Measurements from ENCODE around the gene LIF. TPM values are rescaled to one million over a fixed set of nuclear protein-coding genes. Genes with fewer than 3 reads are reported as not detected.
A peak's percentile ranks its signal among the peaks of the same experiment; 100 is the strongest.

Gene LIF
- total RNA-seq, 2 experiments from 2014 or later = 0.17 to 0.30 TPM

DNA sequence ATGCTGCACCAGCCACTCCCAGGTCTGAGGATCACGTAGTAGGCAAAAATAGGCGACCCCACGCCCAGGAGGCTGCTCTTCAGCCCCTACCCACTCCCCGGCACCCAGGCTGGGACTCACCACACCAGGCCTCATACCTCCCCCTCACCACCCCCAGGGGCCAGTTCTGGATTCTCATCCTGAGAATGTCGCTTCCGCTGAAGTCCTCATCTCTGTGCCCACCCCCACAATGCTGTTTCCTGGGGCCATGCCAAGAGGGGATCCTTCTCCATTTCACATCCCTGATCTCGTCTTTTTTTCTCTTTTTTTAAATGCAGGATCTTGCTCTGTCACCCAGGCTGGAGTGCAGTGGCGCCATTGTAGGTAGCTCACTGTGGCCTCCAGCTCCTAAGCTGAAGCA lies 21.8 kb upstream of the LIF start:
- H3K4me3 Mint-ChIP-seq = peak overlapping the region; percentile 95
- H3K27me3 Mint-ChIP-seq = no peaks in the 10 kb centered on the region
- H3K4me1 ChIP-seq (ENCODE audit: insufficient read depth, low read length) = peaks cover 52% of the 10 kb centered on the region
- intact Hi-C loops (cut with DNase I, micrococcal nuclease) = loop anchor here in 1 of 2 experiments (5.0 kb wide), 1 partner anchor 161 kb away; no protein-coding TSS in a partner anchor
- peaks cover 20% of the 10 kb centered on the region for H3K36me3 ChIP-seq (ENCODE audit: insufficient read depth, low read length)
- no peak for ATAC-seq (ENCODE audit: poor library complexity)
- H3K9me3 Mint-ChIP-seq = no peaks in the 10 kb centered on the region
- H3K27ac ChIP-seq (ENCODE audit: low read depth in 1 of 2, low read length in 2 of 2) = peak overlapping the region; percentile 90 to 99
- DNase-seq = no peak
- peaks cover 25% of the 10 kb centered on the region for H3K36me3 Mint-ChIP-seq (ENCODE audit: low read depth)
- POLR2A ChIA-PET = interaction anchor here (0.7 to 0.9 kb wide), 2 partner anchors 38 to 156 kb away, joined by 3 read pairs; no protein-coding TSS in a partner anchor
- peak overlapping the region; percentile 99 for H3K27ac Mint-ChIP-seq
- no peaks in the 10 kb centered on the region for H3K27me3 ChIP-seq (ENCODE audit: control insufficient read depth in 1 of 2, insufficient read depth in 2 of 2, low read length in 2 of 2)
- CTCF ChIA-PET = interaction anchor here (1.8 kb wide), 2 partner anchors 19 to 123 kb away, joined by 4 to 10 read pairs; no protein-coding TSS in a partner anchor
- no peaks in the 10 kb centered on the region for H3K9me3 ChIP-seq (ENCODE audit: control insufficient read depth in 1 of 2, insufficient read depth in 1 of 2, low read length in 2 of 2)
- H3K4me1 Mint-ChIP-seq (ENCODE audit: low read depth) = peaks cover 44% of the 10 kb centered on the region
- no peak overlapping the region for H3K4me3 ChIP-seq (ENCODE audit: low read length)
- TF ChIP-seq, protein P1, sequence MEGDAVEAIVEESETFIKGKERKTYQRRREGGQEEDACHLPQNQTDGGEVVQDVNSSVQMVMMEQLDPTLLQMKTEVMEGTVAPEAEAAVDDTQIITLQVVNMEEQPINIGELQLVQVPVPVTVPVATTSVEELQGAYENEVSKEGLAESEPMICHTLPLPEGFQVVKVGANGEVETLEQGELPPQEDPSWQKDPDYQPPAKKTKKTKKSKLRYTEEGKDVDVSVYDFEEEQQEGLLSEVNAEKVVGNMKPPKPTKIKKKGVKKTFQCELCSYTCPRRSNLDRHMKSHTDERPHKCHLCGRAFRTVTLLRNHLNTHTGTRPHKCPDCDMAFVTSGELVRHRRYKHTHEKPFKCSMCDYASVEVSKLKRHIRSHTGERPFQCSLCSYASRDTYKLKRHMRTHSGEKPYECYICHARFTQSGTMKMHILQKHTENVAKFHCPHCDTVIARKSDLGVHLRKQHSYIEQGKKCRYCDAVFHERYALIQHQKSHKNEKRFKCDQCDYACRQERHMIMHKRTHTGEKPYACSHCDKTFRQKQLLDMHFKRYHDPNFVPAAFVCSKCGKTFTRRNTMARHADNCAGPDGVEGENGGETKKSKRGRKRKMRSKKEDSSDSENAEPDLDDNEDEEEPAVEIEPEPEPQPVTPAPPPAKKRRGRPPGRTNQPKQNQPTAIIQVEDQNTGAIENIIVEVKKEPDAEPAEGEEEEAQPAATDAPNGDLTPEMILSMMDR (IDR thresholded peaks at IDR 0.05) = no peak

DNA sequence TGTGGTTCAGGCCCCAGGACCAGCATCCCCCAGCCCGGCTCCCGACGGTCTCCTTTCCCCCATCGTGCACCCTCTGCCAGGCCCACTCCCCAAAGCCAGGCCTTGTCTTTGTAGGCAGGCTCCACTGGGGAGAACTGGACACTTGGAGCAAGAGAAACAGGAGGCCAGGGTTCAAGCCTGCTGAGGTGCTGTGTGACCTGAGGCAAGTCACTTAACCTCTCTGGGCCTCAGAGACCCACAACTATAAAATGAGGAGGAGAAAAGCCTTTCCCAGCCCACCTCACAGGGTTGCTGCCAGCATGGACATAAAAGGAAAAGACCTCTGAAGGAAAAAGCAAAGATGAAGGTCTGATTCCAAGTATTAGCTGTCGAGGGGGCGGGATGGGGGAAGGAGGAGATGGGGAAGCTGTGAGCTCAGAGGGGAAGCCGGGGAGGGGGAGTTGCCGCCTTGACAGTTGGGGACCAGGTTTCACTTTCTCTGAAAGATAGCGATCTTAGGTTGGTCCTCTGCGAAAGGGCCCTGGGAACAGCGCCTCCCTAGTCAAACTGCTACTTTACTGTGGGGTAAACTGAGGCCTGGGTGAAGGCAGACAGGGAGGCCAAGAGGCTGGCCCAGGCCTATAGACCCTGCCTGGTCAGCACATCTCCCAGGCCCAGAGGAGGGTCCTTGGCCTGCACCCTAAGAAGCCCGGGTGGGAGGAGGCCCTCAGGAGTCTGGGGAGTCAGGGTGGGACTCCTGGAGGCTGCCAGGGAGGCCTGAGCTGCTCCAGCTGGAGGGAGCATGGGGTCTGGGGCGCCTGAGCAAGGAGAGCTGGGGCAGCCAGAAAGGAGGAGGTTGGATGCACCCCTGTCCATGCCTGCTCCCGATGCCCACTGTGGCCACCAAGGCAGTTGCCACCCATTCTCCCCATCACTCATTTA lies 21.1 kb upstream of the LIF start:
- Mint-ChIP-seq H3K9me3 (no peaks in the 10 kb centered on the region), H3K27me3 (no peaks in the 10 kb centered on the region), H3K4me3 (peak overlapping the region; percentile 95), H3K27ac (peak overlapping the region; percentile 99), H3K4me1 (ENCODE audit: low read depth) (peaks cover 50% of the 10 kb centered on the region), H3K36me3 (ENCODE audit: low read depth) (peaks cover 29% of the 10 kb centered on the region)
- no peaks in the 10 kb centered on the region for H3K27me3 ChIP-seq (ENCODE audit: control insufficient read depth in 1 of 2, insufficient read depth in 2 of 2, low read length in 2 of 2)
- ChIA-PET CTCF (interaction anchor here (1.8 kb wide), 2 partner anchors 20 to 123 kb away, joined by 4 to 10 read pairs; no protein-coding TSS in a partner anchor), POLR2A (interaction anchor here (0.8 to 3.1 kb wide), 3 partner anchors 10 to 39 kb away, joined by 3 to 9 read pairs (median 4); partner anchors contain the start of gene CASTOR1)
- DNase-seq (peak in 10 of 14 experiments; percentile 20 to 87 (median 47)), ATAC-seq (ENCODE audit: poor library complexity) (peak; percentile 18)
- H3K4me1 ChIP-seq (ENCODE audit: insufficient read depth, low read length) = peaks cover 59% of the 10 kb centered on the region
- no peaks in the 10 kb centered on the region for H3K9me3 ChIP-seq (ENCODE audit: control insufficient read depth in 1 of 2, insufficient read depth in 1 of 2, low read length in 2 of 2)
- TF ChIP-seq, protein P1 (IDR thresholded peaks at IDR 0.05) = no peak
- H3K4me3 ChIP-seq (ENCODE audit: low read length) = peak overlapping the region; percentile 94
- intact Hi-C loops (cut with DNase I, micrococcal nuclease) = loop anchor here in 1 of 2 experiments (5.0 kb wide), 1 partner anchor 160 kb away; no protein-coding TSS in a partner anchor
- H3K36me3 ChIP-seq (ENCODE audit: insufficient read depth, low read length) = peaks cover 23% of the 10 kb centered on the region
- H3K27ac ChIP-seq (ENCODE audit: low read depth in 1 of 2, low read length in 2 of 2) = peak overlapping the region; percentile 90 to 99

All from CD4-positive, alpha-beta T cell (primary cell).